ENCODE measurements around the gene KCNN3.

- no peak for TF ChIP-seq CTCF (IDR thresholded peaks at IDR 0.05)
- no peak for TF ChIP-seq POLR2AphosphoS5 (IDR thresholded peaks at IDR 0.05)
- no peak for TF ChIP-seq POLR2A (IDR thresholded peaks at IDR 0.05)
Measured at GRCh38 chr1:154874465-154874864, 4.4 kb upstream of the KCNN3 start.
